Right ventricle myocardium inferior (tissue), 1 donor: Measurements from ENCODE around the gene TMIGD2. TPM values are rescaled to one million over a fixed set of nuclear protein-coding genes. Genes with fewer than 3 reads are reported as not detected.
"Not testable (repeated sequence)": the region's sequence is repeated elsewhere in the genome, so short reads cannot be mapped to it uniquely, and the experiment has no call there.

Experiments
- ATAC-seq: fragments of 200-7000 bp; cut with Tn5 transposase; one replicate; pipeline ENCODE4 v1.9.1; 2020; ENCODE audit warnings: mild to moderate bottlenecking, moderate library complexity
- DNase-seq: peaks from one replicate; pipeline ENCODE4 v3.0.0; 2021; ENCODE audit errors: missing footprints
- intact Hi-C: fragments of 100-400 bp; cut with DNase I; formaldehyde crosslinking; loops from one replicate; pipeline ENCODE4 v1.11.0; 2022
- long read RNA-seq: library from polyadenylated mRNA; unstranded; transcript quantifications from one replicate; pipeline ENCODE4 v2.0.0, GENCODE V29; 2021
- total RNA-seq: library from RNA; stranded (reverse); fragmentation: NEBNext Ultra II Directional; extraction: Animal tissue kit (Norgen Biotek cat#: 25700); gene quantifications from one replicate; pipeline ENCODE4 v1.2.1, GENCODE V29; 2021
- donor health status: DM: no; HTN: yes; CAD: no; lungs with severe emphysema.

The TMIGD2 gene
- total RNA-seq: not detected
- long read RNA-seq: 0 reads

GRCh38 chr19:4302243-4302640, at the start of gene TMIGD2:
Gene TMIGD2 (minus strand): TSS chr19:4302389. CDS start chr19:4302385, 4 bp downstream.
- ATAC-seq (no peak), DNase-seq (no peak)
- intact Hi-C loops: no loop called here

- DNase-seq (no peak), ATAC-seq (no peak)
- intact Hi-C loops: loop anchor here (5.0 kb wide), 1 partner anchor 83 kb away; no protein-coding TSS in a partner anchor
These were observed 48.5 kb upstream of the TMIGD2 start for GRCh38 chr19:4350726-4351125.

GRCh38 chr19:4350111-4350510, 47.9 kb upstream of the TMIGD2 start:
- no peak for DNase-seq
- intact Hi-C loops: loop anchor here (5.0 kb wide), 1 partner anchor 83 kb away; no protein-coding TSS in a partner anchor
- ATAC-seq: no peak

GRCh38 chr19:4349225-4349624, 47.0 kb upstream of the TMIGD2 start:
- DNase-seq, intact Hi-C loops, ATAC-seq: not testable (repeated sequence)

GRCh38 chr19:4347521-4347920, 45.3 kb upstream of the TMIGD2 start:
- intact Hi-C loops: no loop called here
- ATAC-seq: no peak
- DNase-seq: no peak

GRCh38 chr19:4346020-4346383, 43.8 kb upstream of the TMIGD2 start:
- DNase-seq (no peak), ATAC-seq (no peak)
- intact Hi-C loops: no loop called here

GRCh38 chr19:4345342-4346019, 43.3 kb upstream of the TMIGD2 start:
- DNase-seq: peak; percentile 45
- intact Hi-C loops: no loop called here
- no peak for ATAC-seq

- ATAC-seq (peak; percentile 91), DNase-seq (peak; percentile 97)
- intact Hi-C loops: loop anchor here (1.0 kb wide), 2 partner anchors 15 to 57 kb away; partner anchors contain the start of gene SH3GL1
These were observed 41.5 kb upstream of the TMIGD2 start, which contains the start of gene MPND for GRCh38 chr19:4343370-4344307. Gene MPND (plus strand): TSS chr19:4343562. CDS start chr19:4343594, 32 bp downstream.

GRCh38 chr19:4342615-4343369, 40.6 kb upstream of the TMIGD2 start:
- DNase-seq (peak; percentile 98), ATAC-seq (peak; percentile 97)
- intact Hi-C loops: loop anchor here (1.0 kb wide), 2 partner anchors 14 to 58 kb away; partner anchors contain the start of gene SH3GL1

GRCh38 chr19:4342314-4342614, 40.1 kb upstream of the TMIGD2 start:
- intact Hi-C loops: no loop called here
- DNase-seq: no peak
- peak; percentile 4 for ATAC-seq

GRCh38 chr19:4338441-4339355, 36.5 kb upstream of the TMIGD2 start, which contains the start of gene STAP2:
Gene STAP2 (minus strand): TSS chr19:4338827. CDS start chr19:4338753, 74 bp downstream.
- intact Hi-C loops: no loop called here
- ATAC-seq: no peak
- DNase-seq: peak; percentile 11

- intact Hi-C loops: no loop called here
- ATAC-seq (no peak), DNase-seq (no peak)
These were observed 35.8 kb upstream of the TMIGD2 start for GRCh38 chr19:4337906-4338440.

GRCh38 chr19:4334929-4335570, 32.9 kb upstream of the TMIGD2 start:
- intact Hi-C loops: no loop called here
- ATAC-seq (no peak), DNase-seq (no peak)

GRCh38 chr19:4329858-4330257, 27.7 kb upstream of the TMIGD2 start:
- ATAC-seq: no peak
- intact Hi-C loops: no loop called here
- no peak for DNase-seq

- DNase-seq, ATAC-seq: not testable (repeated sequence)
- intact Hi-C loops: loop anchor here (1.0 kb wide), 2 partner anchors 14 to 73 kb away; partner anchors contain the start of genes CHAF1A and MPND
These were observed 26.9 kb upstream of the TMIGD2 start for GRCh38 chr19:4328991-4329681.

- intact Hi-C loops: loop anchor here (1.0 kb wide), 2 partner anchors 15 to 74 kb away; partner anchors contain the start of genes CHAF1A and MPND
- DNase-seq (peak; percentile 96), ATAC-seq (peak; percentile 94)
These were observed 26.2 kb upstream of the TMIGD2 start for GRCh38 chr19:4328243-4328990.
